HEK293T (cell line): ENCODE measurements around the gene GZMH.

Source experiments
- CTBP1 ChIP-seq: fragments of 450-650 bp; IDR thresholded peaks from 2 replicates; pipeline ENCODE4 v1.6.1; 2016; ENCODE audit warnings: borderline replicate concordance
- ELF4 ChIP-seq: fragments of 450-650 bp; IDR thresholded peaks from 2 replicates; pipeline ENCODE4 v1.6.1; 2017; ENCODE audit warnings: antibody characterized with exemption
- FOXM1 ChIP-seq: fragments of 450-650 bp; IDR thresholded peaks from 2 replicates; pipeline ENCODE4 v1.6.1; 2017; ENCODE audit warnings: mild to moderate bottlenecking, borderline replicate concordance
- PKNOX1 ChIP-seq: fragments of 450-650 bp; IDR thresholded peaks from 2 replicates; pipeline ENCODE4 v1.6.1; 2016
- TARDBP ChIP-seq: fragments of 450-650 bp; IDR thresholded peaks from 2 replicates; pipeline ENCODE4 v1.6.1; 2016

- TF ChIP-seq FOXM1 (no peak), TARDBP (no peak), CTBP1 (no peak), PKNOX1 (no peak), ELF4 (no peak)
Measured at GRCh38 chr14:24578558-24578957, 30.9 kb downstream of the GZMH start.
